Measurements from ENCODE around the gene CDH15.
A peak's percentile ranks its signal among the peaks of the same experiment; 100 is the strongest.

CDH15 gene

DNA sequence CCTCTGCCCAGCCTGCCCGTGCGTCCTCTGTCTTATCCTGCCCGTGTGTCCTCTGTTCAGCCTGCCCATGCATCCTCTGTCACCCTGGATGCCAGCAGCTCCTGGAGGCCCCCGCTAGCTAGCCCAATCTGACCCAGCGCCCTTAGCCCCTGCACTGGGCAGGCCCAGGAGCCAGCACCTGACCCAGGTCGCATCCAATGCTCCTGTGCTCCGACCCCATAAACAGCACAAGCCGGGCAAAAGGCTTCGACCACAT lies 13.1 kb downstream of the CDH15 start:
- H3K36me3 ChIP-seq (ENCODE audit: control insufficient read depth in 2 of 2, insufficient read depth in 1 of 2, low read length in 2 of 2), result no peaks in the 10 kb centered on the region
- ChIA-PET CTCF (no interaction called here), POLR2A (no interaction called here)
- TF ChIP-seq BCL11B (tag by site-specific recombination; IDR thresholded peaks at IDR 0.05; ENCODE audit: low read depth) (no peak), GFI1B (tag by site-specific recombination; IDR thresholded peaks at IDR 0.05) (no peak), ZNF585B (tag by site-specific recombination; IDR thresholded peaks at IDR 0.05) (no peak), ZNF624 (tag by site-specific recombination; IDR thresholded peaks at IDR 0.05) (no peak)
- TF ChIP-seq, protein P1, sequence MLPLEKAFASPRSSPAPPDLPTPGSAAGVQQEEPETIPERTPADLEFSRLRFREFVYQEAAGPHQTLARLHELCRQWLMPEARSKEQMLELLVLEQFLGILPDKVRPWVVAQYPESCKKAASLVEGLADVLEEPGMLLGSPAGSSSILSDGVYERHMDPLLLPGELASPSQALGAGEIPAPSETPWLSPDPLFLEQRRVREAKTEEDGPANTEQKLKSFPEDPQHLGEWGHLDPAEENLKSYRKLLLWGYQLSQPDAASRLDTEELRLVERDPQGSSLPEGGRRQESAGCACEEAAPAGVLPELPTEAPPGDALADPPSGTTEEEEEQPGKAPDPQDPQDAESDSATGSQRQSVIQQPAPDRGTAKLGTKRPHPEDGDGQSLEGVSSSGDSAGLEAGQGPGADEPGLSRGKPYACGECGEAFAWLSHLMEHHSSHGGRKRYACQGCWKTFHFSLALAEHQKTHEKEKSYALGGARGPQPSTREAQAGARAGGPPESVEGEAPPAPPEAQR (tag by site-specific recombination; IDR thresholded peaks at IDR 0.05), result no peak
- TF ChIP-seq, protein P2, sequence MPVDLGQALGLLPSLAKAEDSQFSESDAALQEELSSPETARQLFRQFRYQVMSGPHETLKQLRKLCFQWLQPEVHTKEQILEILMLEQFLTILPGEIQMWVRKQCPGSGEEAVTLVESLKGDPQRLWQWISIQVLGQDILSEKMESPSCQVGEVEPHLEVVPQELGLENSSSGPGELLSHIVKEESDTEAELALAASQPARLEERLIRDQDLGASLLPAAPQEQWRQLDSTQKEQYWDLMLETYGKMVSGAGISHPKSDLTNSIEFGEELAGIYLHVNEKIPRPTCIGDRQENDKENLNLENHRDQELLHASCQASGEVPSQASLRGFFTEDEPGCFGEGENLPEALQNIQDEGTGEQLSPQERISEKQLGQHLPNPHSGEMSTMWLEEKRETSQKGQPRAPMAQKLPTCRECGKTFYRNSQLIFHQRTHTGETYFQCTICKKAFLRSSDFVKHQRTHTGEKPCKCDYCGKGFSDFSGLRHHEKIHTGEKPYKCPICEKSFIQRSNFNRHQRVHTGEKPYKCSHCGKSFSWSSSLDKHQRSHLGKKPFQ (tag by site-specific recombination; IDR thresholded peaks at IDR 0.05), result no peak
- TF ChIP-seq, protein P3, sequence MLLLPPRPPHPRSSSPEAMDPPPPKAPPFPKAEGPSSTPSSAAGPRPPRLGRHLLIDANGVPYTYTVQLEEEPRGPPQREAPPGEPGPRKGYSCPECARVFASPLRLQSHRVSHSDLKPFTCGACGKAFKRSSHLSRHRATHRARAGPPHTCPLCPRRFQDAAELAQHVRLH (tag by site-specific recombination; IDR thresholded peaks at IDR 0.05), result no peak
- no peak overlapping the region for H3K27ac ChIP-seq (ENCODE audit: extremely low read depth, low read depth, low read length)
- no peaks in the 10 kb centered on the region for H3K9me3 ChIP-seq (ENCODE audit: control insufficient read depth, insufficient read depth, low read depth, low read length)
- no peaks in the 10 kb centered on the region for H3K4me1 ChIP-seq (ENCODE audit: control insufficient read depth, insufficient read depth, low read length)
- no peak overlapping the region for H3K4me3 ChIP-seq (ENCODE audit: low read depth, low read length)

DNA sequence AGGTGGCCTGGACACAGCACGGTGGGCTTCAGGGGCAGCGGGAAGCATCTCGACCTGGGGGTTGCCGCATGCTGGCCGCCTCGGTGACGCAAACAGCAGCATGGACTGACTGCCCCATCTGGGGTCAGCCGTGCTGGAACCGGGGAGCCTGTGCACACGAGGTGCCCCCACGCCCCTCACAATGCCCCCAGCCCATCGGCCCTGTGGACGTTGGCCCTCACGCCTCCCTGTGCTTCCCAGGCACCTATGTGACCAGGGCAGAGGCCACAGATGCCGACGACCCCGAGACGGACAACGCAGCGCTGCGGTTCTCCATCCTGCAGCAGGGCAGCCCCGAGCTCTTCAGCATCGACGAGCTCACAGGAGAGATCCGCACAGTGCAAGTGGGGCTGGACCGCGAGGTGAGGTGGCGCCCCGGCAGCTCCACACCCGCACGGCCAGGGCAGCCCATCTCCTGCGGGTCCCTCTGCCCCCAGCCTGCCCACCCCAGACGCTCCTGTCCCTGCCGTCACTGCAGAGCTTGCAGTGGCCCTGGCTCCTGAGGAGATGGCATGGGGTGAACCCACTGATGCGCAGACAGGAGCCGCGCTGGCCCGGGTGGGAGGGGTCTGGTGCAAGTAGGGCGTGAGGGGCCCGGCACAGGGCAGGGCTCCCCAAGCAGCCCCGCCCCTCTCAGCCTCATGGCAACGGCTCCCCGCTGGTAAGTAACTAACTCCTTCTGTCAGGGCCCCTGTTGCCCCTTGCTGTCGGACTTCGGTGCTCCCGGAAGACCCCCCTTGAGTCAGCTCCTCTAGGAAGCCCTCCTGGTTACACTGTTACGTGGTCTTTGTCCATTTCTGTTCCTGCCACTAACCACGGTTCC lies 13.6 kb downstream of the CDH15 start:
- no peaks in the 10 kb centered on the region for H3K36me3 ChIP-seq (ENCODE audit: control insufficient read depth in 2 of 2, insufficient read depth in 1 of 2, low read length in 2 of 2)
- no peak overlapping the region for H3K4me3 ChIP-seq (ENCODE audit: low read depth, low read length)
- CTCF ChIA-PET, result interaction anchor here (0.9 kb wide), 1 partner anchor 8 kb away, joined by 4 read pairs; no protein-coding TSS in a partner anchor
- H3K9me3 ChIP-seq (ENCODE audit: control insufficient read depth, insufficient read depth, low read depth, low read length), result no peaks in the 10 kb centered on the region
- no peaks in the 10 kb centered on the region for H3K4me1 ChIP-seq (ENCODE audit: control insufficient read depth, insufficient read depth, low read length)
- TF ChIP-seq ZNF560 (tag by site-specific recombination; IDR thresholded peaks at IDR 0.05; ENCODE audit: borderline replicate concordance), result no peak
- peak; percentile 66 for TF ChIP-seq KLF1 (tag by site-specific recombination; IDR thresholded peaks at IDR 0.05)
- TF ChIP-seq EGR2 (tag by site-specific recombination; IDR thresholded peaks at IDR 0.05; ENCODE audit: low read depth), result no peak
- 0 out of 2 replicates have a peak, but pooled peaks have one; percentile 15 for TF ChIP-seq KLF9 (tag by site-specific recombination; IDR thresholded peaks at IDR 0.05; ENCODE audit: low read depth)
- TF ChIP-seq SCRT1 (tag by site-specific recombination; IDR thresholded peaks at IDR 0.05; ENCODE audit: borderline replicate concordance), result no peak
- no peak for TF ChIP-seq ZNF501 (tag by site-specific recombination; IDR thresholded peaks at IDR 0.05)
- TF ChIP-seq, protein P4, sequence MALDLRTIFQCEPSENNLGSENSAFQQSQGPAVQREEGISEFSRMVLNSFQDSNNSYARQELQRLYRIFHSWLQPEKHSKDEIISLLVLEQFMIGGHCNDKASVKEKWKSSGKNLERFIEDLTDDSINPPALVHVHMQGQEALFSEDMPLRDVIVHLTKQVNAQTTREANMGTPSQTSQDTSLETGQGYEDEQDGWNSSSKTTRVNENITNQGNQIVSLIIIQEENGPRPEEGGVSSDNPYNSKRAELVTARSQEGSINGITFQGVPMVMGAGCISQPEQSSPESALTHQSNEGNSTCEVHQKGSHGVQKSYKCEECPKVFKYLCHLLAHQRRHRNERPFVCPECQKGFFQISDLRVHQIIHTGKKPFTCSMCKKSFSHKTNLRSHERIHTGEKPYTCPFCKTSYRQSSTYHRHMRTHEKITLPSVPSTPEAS (tag by site-specific recombination; IDR thresholded peaks at IDR 0.05), result no peak
- TF ChIP-seq, protein P5, sequence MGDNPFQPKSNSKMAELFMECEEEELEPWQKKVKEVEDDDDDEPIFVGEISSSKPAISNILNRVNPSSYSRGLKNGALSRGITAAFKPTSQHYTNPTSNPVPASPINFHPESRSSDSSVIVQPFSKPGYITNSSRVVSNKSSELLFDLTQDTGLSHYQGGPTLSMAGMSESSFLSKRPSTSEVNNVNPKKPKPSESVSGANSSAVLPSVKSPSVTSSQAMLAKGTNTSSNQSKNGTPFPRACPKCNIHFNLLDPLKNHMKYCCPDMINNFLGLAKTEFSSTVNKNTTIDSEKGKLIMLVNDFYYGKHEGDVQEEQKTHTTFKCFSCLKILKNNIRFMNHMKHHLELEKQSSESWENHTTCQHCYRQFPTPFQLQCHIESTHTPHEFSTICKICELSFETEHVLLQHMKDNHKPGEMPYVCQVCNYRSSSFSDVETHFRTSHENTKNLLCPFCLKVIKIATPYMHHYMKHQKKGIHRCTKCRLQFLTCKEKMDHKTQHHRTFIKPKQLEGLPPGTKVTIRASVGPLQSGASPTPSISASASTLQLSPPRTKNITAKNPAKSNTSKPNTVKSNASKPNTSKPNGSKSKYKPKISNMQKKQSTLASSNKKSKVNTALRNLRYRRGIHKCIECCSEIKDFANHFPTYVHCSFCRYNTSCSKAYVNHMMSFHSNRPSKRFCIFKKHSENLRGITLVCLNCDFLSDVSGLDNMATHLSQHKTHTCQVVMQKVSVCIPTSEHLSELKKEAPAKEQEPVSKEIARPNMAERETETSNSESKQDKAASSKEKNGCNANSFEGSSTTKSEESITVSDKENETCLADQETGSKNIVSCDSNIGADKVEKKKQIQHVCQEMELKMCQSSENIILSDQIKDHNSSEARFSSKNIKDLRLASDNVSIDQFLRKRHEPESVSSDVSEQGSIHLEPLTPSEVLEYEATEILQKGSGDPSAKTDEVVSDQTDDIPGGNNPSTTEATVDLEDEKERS (tag by site-specific recombination; IDR thresholded peaks at IDR 0.05), result no peak
- POLR2A ChIA-PET, result no interaction called here
- no peak overlapping the region for H3K27ac ChIP-seq (ENCODE audit: extremely low read depth, low read depth, low read length)
